Lower leg skin (tissue), 4 donors: ENCODE data around the gene LHX4. TPM values are rescaled to one million over a fixed set of nuclear protein-coding genes. Genes with fewer than 3 reads are reported as not detected.

ENCODE experiments used
- DNase-seq, 2 donors: peaks; one replicate each; pipeline ENCODE4 v3.0.0-alpha.2; 2019; ENCODE audit warnings: low spot score in 2 of 2
- H3K4me3 ChIP-seq: fragments of 200-600 bp; sonication (generic); 2 replicates; pipeline ENCODE4 v1.5.1; 2017; ENCODE audit warnings: mild to moderate bottlenecking, low read depth; ENCODE audit not compliant: poor library complexity, severe bottlenecking
- CTCF ChIP-seq, 3 donors: fragments of 450-650 bp; IDR thresholded peaks; one replicate each; pipeline ENCODE4 v1.5.1; 2016; ENCODE audit warnings: antibody characterized with exemption in 3 of 3, mild to moderate bottlenecking in 3 of 3, moderate library complexity in 2 of 3
- POLR2A ChIP-seq, 2 donors: fragments of 450-650 bp; IDR thresholded peaks; one replicate each; pipeline ENCODE4 v1.6.1; 2016 to 2017; ENCODE audit warnings: antibody characterized with exemption in 2 of 2, mild to moderate bottlenecking in 1 of 2, moderate library complexity in 1 of 2
- WGBS, 2 donors: methylation state at CpG; one replicate each; pipeline ENCODE4 v1.1.5; 2018; 5-methylcytosine and 5-hydroxymethylcytosine counted together
- intact Hi-C: fragments of 100-400 bp; cut with DNase I; formaldehyde crosslinking; loops from one replicate; pipeline ENCODE4 v1.15.0; 2023; ENCODE audit warnings: low total_unique reads
- total RNA-seq, 4 donors: library from RNA; depleted of rRNA; stranded (reverse); fragments of >200 nt; gene quantifications; one replicate each; pipeline ENCODE4 v1.1.0, GENCODE V29; 2016

The LHX4 gene
- total RNA-seq, 4 donors from 2014 or later, result 0.08 to 0.32 (median 0.17) TPM; not detected in 1

GRCh38 chr1:180238675-180239074 is 8.6 kb downstream of the LHX4 start:
- H3K4me3 ChIP-seq, result no peak overlapping the region
- no peak for DNase-seq
- intact Hi-C loops, result no loop called here
- 25 to 27% methylated on average over 7 of the region's 7 CpGs for WGBS, 2 donors
- no peak for TF ChIP-seq POLR2A (IDR thresholded peaks at IDR 0.05)
- TF ChIP-seq CTCF (IDR thresholded peaks at IDR 0.05), result no peak

- 13 to 17% methylated on average over 10 of the region's 10 CpGs for WGBS, 2 donors
- TF ChIP-seq CTCF (IDR thresholded peaks at IDR 0.05) (no peak), POLR2A (IDR thresholded peaks at IDR 0.05) (no peak)
- no peak overlapping the region for H3K4me3 ChIP-seq
- DNase-seq, result no peak
- intact Hi-C loops, result no loop called here
Observed at GRCh38 chr1:180239145-180240096, 9.4 kb downstream of the LHX4 start.

- WGBS, 2 donors, result 68 to 71% methylated on average over 8 of the region's 8 CpGs
- intact Hi-C loops, result no loop called here
- TF ChIP-seq CTCF (IDR thresholded peaks at IDR 0.05), result no peak
- TF ChIP-seq POLR2A (IDR thresholded peaks at IDR 0.05), result no peak
- no peak overlapping the region for H3K4me3 ChIP-seq
- no peak for DNase-seq
Observed at GRCh38 chr1:180241716-180242544, 11.9 kb downstream of the LHX4 start.

- 88 to 91% methylated on average over 11 of the region's 11 CpGs for WGBS, 2 donors
- no peak for DNase-seq
- TF ChIP-seq POLR2A (IDR thresholded peaks at IDR 0.05), result no peak
- no peak for TF ChIP-seq CTCF (IDR thresholded peaks at IDR 0.05)
Observed at GRCh38 chr1:180243517-180244221, 13.6 kb downstream of the LHX4 start.

GRCh38 chr1:180244840-180245239 is 14.8 kb downstream of the LHX4 start:
- WGBS, 2 donors, result 84 to 93% methylated on average over 6 of the region's 6 CpGs
- no peak for DNase-seq
- intact Hi-C loops, result no loop called here
- no peak overlapping the region for H3K4me3 ChIP-seq
- no peak for TF ChIP-seq CTCF (IDR thresholded peaks at IDR 0.05)
- TF ChIP-seq POLR2A (IDR thresholded peaks at IDR 0.05), result no peak

More at GRCh38 chr1:180243517-180244221, 13.6 kb downstream of the LHX4 start:
- H3K4me3 ChIP-seq, result no peak overlapping the region
- intact Hi-C loops, result no loop called here
